HFF-Myc (cell line): ENCODE data around the gene ELL2.

Experiments
- DNase-seq: peaks from one replicate; pipeline ENCODE4 v3.0.0-alpha.2; 2011; ENCODE audit warnings: low read depth; ENCODE audit errors: extremely low read depth
- H3K4me3 ChIP-seq: replicated peaks from 2 replicates; pipeline ENCODE4 v1.5.1; 2011; ENCODE audit warnings: low read depth, mild to moderate bottlenecking, control low read depth, low read length
- CTCF ChIP-seq: IDR thresholded peaks from 2 replicates; pipeline ENCODE4 v1.5.1; 2012; ENCODE audit warnings: mild to moderate bottlenecking, low read depth, low read length, control low read depth; ENCODE audit errors: missing control alignments

The ELL2 gene

GRCh38 chr5:95889076-95889475, 72.6 kb downstream of the ELL2 start:
- DNase-seq, result no peak
- no peak for TF ChIP-seq CTCF
- H3K4me3 ChIP-seq, result no peak overlapping the region

GRCh38 chr5:95887977-95888376, 73.7 kb downstream of the ELL2 start:
- no peak overlapping the region for H3K4me3 ChIP-seq
- no peak for DNase-seq
- TF ChIP-seq CTCF, result no peak

GRCh38 chr5:95886340-95887044, 75.2 kb downstream of the ELL2 start:
- DNase-seq, result no peak
- H3K4me3 ChIP-seq, result no peak overlapping the region
- no peak for TF ChIP-seq CTCF

- no peak overlapping the region for H3K4me3 ChIP-seq
- DNase-seq, result no peak
- no peak for TF ChIP-seq CTCF
Measured at GRCh38 chr5:95884511-95884910, 77.1 kb downstream of the ELL2 start.

- no peak for TF ChIP-seq CTCF
- no peak overlapping the region for H3K4me3 ChIP-seq
- DNase-seq, result no peak
Measured at GRCh38 chr5:95884017-95884325, 77.7 kb downstream of the ELL2 start.

- TF ChIP-seq CTCF, result no peak
- no peak overlapping the region for H3K4me3 ChIP-seq
- DNase-seq, result no peak
Measured at GRCh38 chr5:95883185-95884016, 78.2 kb downstream of the ELL2 start.
